ENCODE measurements around the gene RFX2. TPM values are rescaled to one million over a fixed set of nuclear protein-coding genes. Genes with fewer than 3 reads are reported as not detected.

RFX2 gene
- total RNA-seq, 4 donors from 2014 or later: 12.6 to 17.3 (median 15.0) TPM

DNA sequence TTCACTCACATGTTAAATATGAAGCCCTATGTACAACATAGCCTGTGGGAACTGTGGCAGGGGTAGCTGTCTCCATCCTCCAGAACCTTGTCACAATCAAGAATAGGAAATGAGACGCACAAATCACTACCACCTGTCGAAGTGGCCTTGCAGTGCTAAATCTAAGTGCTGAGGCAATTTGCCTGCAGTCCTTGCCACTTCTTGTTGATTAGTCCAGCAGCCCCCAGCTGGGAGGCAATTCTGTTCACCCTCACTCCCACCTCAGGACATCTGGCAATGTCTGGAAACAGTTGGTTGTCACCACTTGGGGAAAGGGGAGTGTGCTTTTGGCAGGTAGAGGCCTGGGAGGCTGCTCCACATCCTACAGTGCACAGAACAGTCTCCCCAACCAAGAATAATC lies 10.7 kb downstream of the RFX2 start:
- Histone ChIP-seq H3K27ac (peak overlapping the region; percentile 46 to 80 (median 72)), H3K36me3 (no peaks in the 10 kb centered on the region), H3K4me1 (peaks cover 0 to 67% (median 9%) of the 10 kb centered on the region in 4 donors), H3K27me3 (no peaks in the 10 kb centered on the region), H3K9me3 (no peaks in the 10 kb centered on the region), H3K4me3 (no peak overlapping the region)
- WGBS, 2 donors: 67 to 76% methylated on average over 2 of the region's 2 CpGs
- TF ChIP-seq, protein P1, sequence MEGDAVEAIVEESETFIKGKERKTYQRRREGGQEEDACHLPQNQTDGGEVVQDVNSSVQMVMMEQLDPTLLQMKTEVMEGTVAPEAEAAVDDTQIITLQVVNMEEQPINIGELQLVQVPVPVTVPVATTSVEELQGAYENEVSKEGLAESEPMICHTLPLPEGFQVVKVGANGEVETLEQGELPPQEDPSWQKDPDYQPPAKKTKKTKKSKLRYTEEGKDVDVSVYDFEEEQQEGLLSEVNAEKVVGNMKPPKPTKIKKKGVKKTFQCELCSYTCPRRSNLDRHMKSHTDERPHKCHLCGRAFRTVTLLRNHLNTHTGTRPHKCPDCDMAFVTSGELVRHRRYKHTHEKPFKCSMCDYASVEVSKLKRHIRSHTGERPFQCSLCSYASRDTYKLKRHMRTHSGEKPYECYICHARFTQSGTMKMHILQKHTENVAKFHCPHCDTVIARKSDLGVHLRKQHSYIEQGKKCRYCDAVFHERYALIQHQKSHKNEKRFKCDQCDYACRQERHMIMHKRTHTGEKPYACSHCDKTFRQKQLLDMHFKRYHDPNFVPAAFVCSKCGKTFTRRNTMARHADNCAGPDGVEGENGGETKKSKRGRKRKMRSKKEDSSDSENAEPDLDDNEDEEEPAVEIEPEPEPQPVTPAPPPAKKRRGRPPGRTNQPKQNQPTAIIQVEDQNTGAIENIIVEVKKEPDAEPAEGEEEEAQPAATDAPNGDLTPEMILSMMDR (IDR thresholded peaks at IDR 0.05): no peak
- TF ChIP-seq POLR2A (IDR thresholded peaks at IDR 0.05) (no peak), EP300 (IDR thresholded peaks at IDR 0.05) (no peak)
- no peak for DNase-seq (ENCODE audit: low spot score in 2 of 2)

- Histone ChIP-seq H3K36me3 (no peaks in the 10 kb centered on the region), H3K4me1 (peaks cover 0 to 66% (median 9%) of the 10 kb centered on the region in 4 donors), H3K27ac (peak overlapping the region; percentile 46 to 80 (median 72)), H3K9me3 (no peaks in the 10 kb centered on the region), H3K27me3 (no peaks in the 10 kb centered on the region), H3K4me3 (no peak overlapping the region)
- WGBS, 2 donors: 26 to 27% methylated on average over 4 of the region's 4 CpGs
- TF ChIP-seq EP300 (IDR thresholded peaks at IDR 0.05): no peak
- TF ChIP-seq, protein P1 (IDR thresholded peaks at IDR 0.05): no peak
- no peak for TF ChIP-seq POLR2A (IDR thresholded peaks at IDR 0.05)
- no peak for DNase-seq (ENCODE audit: low spot score in 2 of 2)
Observed at GRCh38 chr19:6099033-6099432, 11.3 kb downstream of the RFX2 start.

GRCh38 chr19:6098574-6098973 lies 11.7 kb downstream of the RFX2 start:
- 15 to 19% methylated on average over 5 of the region's 5 CpGs for WGBS, 2 donors
- DNase-seq (ENCODE audit: low spot score in 2 of 2): no peak
- H3K4me1 ChIP-seq: peaks cover 0 to 62% (median 7%) of the 10 kb centered on the region in 4 donors
- H3K27me3 ChIP-seq: no peaks in the 10 kb centered on the region
- TF ChIP-seq EP300 (IDR thresholded peaks at IDR 0.05): peak in 1 of 2 donors; percentile 51
- TF ChIP-seq, protein P1 (IDR thresholded peaks at IDR 0.05): no peak
- no peaks in the 10 kb centered on the region for H3K9me3 ChIP-seq
- H3K4me3 ChIP-seq: no peak overlapping the region
- no peaks in the 10 kb centered on the region for H3K36me3 ChIP-seq
- H3K27ac ChIP-seq: peak overlapping the region; percentile 46 to 80 (median 72)

DNA sequence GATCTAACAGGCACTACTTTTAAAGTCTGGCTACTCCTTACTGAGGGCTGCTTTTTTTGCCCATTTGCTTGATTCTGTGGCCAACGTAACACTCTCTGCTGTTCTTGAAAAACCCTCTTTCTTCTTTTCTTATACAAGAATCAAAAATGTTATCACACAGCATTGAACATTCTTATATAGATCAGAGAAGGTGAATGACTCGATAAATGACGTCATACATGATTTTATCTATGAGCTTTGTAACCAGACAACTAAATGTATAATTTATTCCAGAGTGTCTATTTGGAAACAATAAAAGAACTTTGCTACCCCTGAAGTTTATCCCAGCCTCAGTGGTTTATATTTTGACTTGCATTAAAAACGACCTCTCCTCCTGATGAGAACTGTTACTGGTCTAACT lies 12.4 kb downstream of the RFX2 start:
- Histone ChIP-seq H3K9me3 (no peaks in the 10 kb centered on the region), H3K36me3 (no peaks in the 10 kb centered on the region), H3K27ac (peak overlapping the region; percentile 46 to 80 (median 72)), H3K4me3 (no peak overlapping the region), H3K4me1 (peaks cover 0 to 60% (median 6%) of the 10 kb centered on the region in 4 donors), H3K27me3 (no peaks in the 10 kb centered on the region)
- DNase-seq (ENCODE audit: low spot score in 2 of 2): no peak
- no peak for TF ChIP-seq POLR2A (IDR thresholded peaks at IDR 0.05)
- TF ChIP-seq, protein P1 (IDR thresholded peaks at IDR 0.05): no peak
- TF ChIP-seq EP300 (IDR thresholded peaks at IDR 0.05): no peak
- WGBS, 2 donors: 71 to 73% methylated on average over 4 of the region's 4 CpGs

DNA sequence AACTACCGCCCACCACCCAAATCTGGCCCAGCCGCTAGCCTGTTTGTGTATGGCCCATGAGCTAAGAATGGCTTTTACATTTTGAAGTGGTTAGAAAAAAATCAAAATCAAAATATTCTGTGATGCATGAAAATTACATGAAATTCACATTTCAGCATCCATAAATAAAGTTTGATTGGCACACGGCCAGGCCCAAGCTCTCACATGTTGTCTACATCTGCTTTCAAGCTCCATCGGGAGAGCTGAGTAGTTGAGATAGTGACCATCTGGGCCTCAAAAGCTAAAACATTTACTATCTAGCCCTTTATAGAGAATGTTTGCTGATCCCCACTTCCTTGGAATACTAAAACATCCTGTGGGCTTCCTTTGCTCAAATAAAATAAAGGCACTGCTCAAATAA lies 14.5 kb downstream of the RFX2 start:
- no peak for TF ChIP-seq POLR2A (IDR thresholded peaks at IDR 0.05)
- TF ChIP-seq, protein P1 (IDR thresholded peaks at IDR 0.05): no peak
- TF ChIP-seq EP300 (IDR thresholded peaks at IDR 0.05): no peak
- H3K4me1 ChIP-seq: peaks cover 0 to 58% (median 11%) of the 10 kb centered on the region in 4 donors
- DNase-seq (ENCODE audit: low spot score in 2 of 2): no peak
- no peak overlapping the region for H3K4me3 ChIP-seq
- H3K9me3 ChIP-seq: no peaks in the 10 kb centered on the region
- no peaks in the 10 kb centered on the region for H3K36me3 ChIP-seq
- 59 to 82% methylated on average over 4 of the region's 4 CpGs for WGBS, 2 donors
- no peaks in the 10 kb centered on the region for H3K27me3 ChIP-seq
- H3K27ac ChIP-seq: no peak overlapping the region
